Measurements from ENCODE around the gene RSPO4.
"Not testable (repeated sequence)": the region's sequence is repeated elsewhere in the genome, so short reads cannot be mapped to it uniquely, and the experiment has no call there.

RSPO4 gene

DNA sequence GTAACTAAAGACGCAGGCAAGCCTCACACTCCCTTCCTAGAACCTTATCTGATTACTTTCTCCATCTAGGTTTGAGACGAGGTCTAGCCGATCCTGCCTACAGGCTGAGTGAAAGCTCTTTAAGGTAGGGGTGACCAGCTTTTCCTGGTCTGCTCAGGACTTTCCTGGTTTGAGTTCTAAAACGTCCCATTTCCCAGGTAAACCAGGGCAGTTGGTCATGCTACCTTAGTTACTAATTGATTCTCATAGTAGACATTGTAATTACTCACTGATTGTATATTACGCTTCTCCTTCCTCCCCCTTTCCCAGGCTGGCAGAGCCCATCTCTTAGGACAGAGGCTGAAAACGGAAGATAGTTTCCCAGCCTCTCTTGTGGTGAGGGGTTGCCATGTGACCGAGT, 27.9 kb upstream of the RSPO4 start:
- Histone ChIP-seq H4K20me1 (ENCODE audit: insufficient read depth, low read length) (no peaks in the 10 kb centered on the region), H3K4me3 (ENCODE audit: low read length) (no peak overlapping the region), H2AFZ (ENCODE audit: low read depth, low read length) (no peak overlapping the region), H3K36me3 (replicated peaks; ENCODE audit: low read depth, low read length) (no peaks in the 10 kb centered on the region), H3K79me2 (ENCODE audit: low read length) (no peaks in the 10 kb centered on the region), H3K27me3 (ENCODE audit: low read depth, low read length) (peaks cover 9% of the 10 kb centered on the region; the same call in 1 of the 2 replicates), H3K4me1 (ENCODE audit: low read length) (peaks cover 7% of the 10 kb centered on the region), H3K9ac (ENCODE audit: low read length) (no peak overlapping the region), H3K9me3 (ENCODE audit: insufficient read depth, low read length) (no peaks in the 10 kb centered on the region), H3K4me2 (ENCODE audit: low read length) (no peak overlapping the region), H3K27ac (ENCODE audit: low read length) (no peak overlapping the region)
- TF ChIP-seq CTCF (IDR thresholded peaks at IDR 0.05; ENCODE audit: low read depth, low read length) (no peak), EZH2phosphoT487 (IDR thresholded peaks at IDR 0.05; ENCODE audit: low read depth) (no peak)

- not testable (repeated sequence) for H3K9ac ChIP-seq (ENCODE audit: low read length); H4K20me1 ChIP-seq (ENCODE audit: insufficient read depth, low read length); H3K27ac ChIP-seq (ENCODE audit: low read length); H3K4me1 ChIP-seq (ENCODE audit: low read length); H3K4me3 ChIP-seq (ENCODE audit: low read length); H3K4me2 ChIP-seq (ENCODE audit: low read length); H2AFZ ChIP-seq (ENCODE audit: low read depth, low read length); H3K36me3 ChIP-seq (replicated peaks; ENCODE audit: low read depth, low read length); H3K9me3 ChIP-seq (ENCODE audit: insufficient read depth, low read length); H3K79me2 ChIP-seq (ENCODE audit: low read length)
- H3K27me3 ChIP-seq (ENCODE audit: low read depth, low read length): peaks cover 40% of the 10 kb centered on the region
These were observed 24.1 kb upstream of the RSPO4 start for GRCh38 chr20:1026214-1026613.

- Histone ChIP-seq H4K20me1 (ENCODE audit: insufficient read depth, low read length) (no peaks in the 10 kb centered on the region), H3K9me3 (ENCODE audit: insufficient read depth, low read length) (no peaks in the 10 kb centered on the region; the same call in 1 of the 2 replicates), H3K4me2 (ENCODE audit: low read length) (no peak overlapping the region), H2AFZ (ENCODE audit: low read depth, low read length) (no peak overlapping the region), H3K36me3 (replicated peaks; ENCODE audit: low read depth, low read length) (no peaks in the 10 kb centered on the region), H3K4me3 (ENCODE audit: low read length) (no peak overlapping the region), H3K27me3 (ENCODE audit: low read depth, low read length) (peaks cover 46% of the 10 kb centered on the region), H3K9ac (ENCODE audit: low read length) (no peak overlapping the region), H3K79me2 (ENCODE audit: low read length) (no peaks in the 10 kb centered on the region), H3K4me1 (ENCODE audit: low read length) (no peaks in the 10 kb centered on the region), H3K27ac (ENCODE audit: low read length) (no peak overlapping the region)
- no peak for TF ChIP-seq EZH2phosphoT487 (IDR thresholded peaks at IDR 0.05; ENCODE audit: low read depth)
- no peak for TF ChIP-seq CTCF (IDR thresholded peaks at IDR 0.05; ENCODE audit: low read depth, low read length)
These were observed 20.8 kb upstream of the RSPO4 start for GRCh38 chr20:1022871-1023270.

DNA sequence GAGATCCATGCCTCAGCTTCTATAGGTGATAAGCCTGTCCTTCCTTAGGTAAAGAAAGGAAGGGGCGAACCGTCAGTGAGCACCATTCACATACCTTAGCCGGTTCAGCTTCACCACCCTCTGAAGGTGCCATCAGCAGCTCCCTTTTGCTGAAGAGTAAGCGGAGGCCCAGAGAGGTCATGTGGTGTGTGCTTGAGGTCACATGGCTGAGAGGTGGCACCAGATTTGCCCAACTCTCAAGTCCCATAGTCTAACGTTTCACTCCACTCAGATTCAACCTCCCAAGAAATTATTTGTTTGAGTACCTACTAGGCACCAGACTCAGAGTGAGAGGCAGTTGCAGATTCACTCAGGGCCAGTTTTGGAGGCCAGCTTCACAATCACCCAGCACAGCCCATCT, 18.5 kb upstream of the RSPO4 start:
- TF ChIP-seq EZH2phosphoT487 (IDR thresholded peaks at IDR 0.05; ENCODE audit: low read depth): no peak
- H3K27me3 ChIP-seq (ENCODE audit: low read depth, low read length): peaks cover 46% of the 10 kb centered on the region
- no peaks in the 10 kb centered on the region for H3K36me3 ChIP-seq (replicated peaks; ENCODE audit: low read depth, low read length)
- H4K20me1 ChIP-seq (ENCODE audit: insufficient read depth, low read length): no peaks in the 10 kb centered on the region
- no peaks in the 10 kb centered on the region for H3K79me2 ChIP-seq (ENCODE audit: low read length)
- peaks cover 3% of the 10 kb centered on the region; the same call in 1 of the 2 replicates for H3K4me1 ChIP-seq (ENCODE audit: low read length)
- H3K9ac ChIP-seq (ENCODE audit: low read length): no peak overlapping the region
- H3K4me2 ChIP-seq (ENCODE audit: low read length): no peak overlapping the region
- no peak overlapping the region for H2AFZ ChIP-seq (ENCODE audit: low read depth, low read length)
- H3K4me3 ChIP-seq (ENCODE audit: low read length): no peak overlapping the region
- H3K27ac ChIP-seq (ENCODE audit: low read length): no peak overlapping the region
- no peaks in the 10 kb centered on the region; the same call in 1 of the 2 replicates for H3K9me3 ChIP-seq (ENCODE audit: insufficient read depth, low read length)

DNA sequence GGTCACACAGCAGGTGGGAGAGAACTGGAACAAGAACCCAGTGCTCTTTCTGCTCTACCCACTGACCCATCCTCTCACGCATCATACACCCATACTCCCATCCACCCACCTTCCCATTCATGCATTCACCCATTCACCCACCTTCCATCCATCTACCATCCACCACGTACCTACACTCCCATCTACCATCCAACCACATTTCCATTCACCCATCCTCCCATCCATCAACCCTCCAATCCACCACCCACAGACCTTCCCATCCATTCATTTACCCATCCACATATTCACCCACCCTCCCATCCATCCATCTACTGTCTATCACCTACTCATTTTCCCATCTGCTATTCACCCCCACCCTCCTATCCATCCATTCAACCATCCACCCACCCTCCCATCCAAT, 17.2 kb upstream of the RSPO4 start:
- Histone ChIP-seq H3K9me3 (ENCODE audit: insufficient read depth, low read length) (no peaks in the 10 kb centered on the region; the same call in 1 of the 2 replicates), H3K4me2 (ENCODE audit: low read length) (no peak overlapping the region), H3K79me2 (ENCODE audit: low read length) (no peaks in the 10 kb centered on the region), H4K20me1 (ENCODE audit: insufficient read depth, low read length) (no peaks in the 10 kb centered on the region), H3K27ac (ENCODE audit: low read length) (no peak overlapping the region), H3K4me3 (ENCODE audit: low read length) (no peak overlapping the region), H3K36me3 (replicated peaks; ENCODE audit: low read depth, low read length) (no peaks in the 10 kb centered on the region), H3K27me3 (ENCODE audit: low read depth, low read length) (peaks cover 44% of the 10 kb centered on the region), H3K9ac (ENCODE audit: low read length) (no peak overlapping the region), H3K4me1 (ENCODE audit: low read length) (peaks cover 5% of the 10 kb centered on the region; the same call in 1 of the 2 replicates), H2AFZ (ENCODE audit: low read depth, low read length) (no peak overlapping the region)
- TF ChIP-seq EZH2phosphoT487 (IDR thresholded peaks at IDR 0.05; ENCODE audit: low read depth): no peak
